Measurements from ENCODE around the gene RCSD1. TPM values are rescaled to one million over a fixed set of nuclear protein-coding genes. Genes with fewer than 3 reads are reported as not detected.

RCSD1 gene
- total and polyA plus RNA-seq, 10 of the 15 experiments (the other 5 are each of a cell fraction or from before 2014, with no cell fraction given) = 11.4 to 78.3 (median 71.6) TPM

DNA sequence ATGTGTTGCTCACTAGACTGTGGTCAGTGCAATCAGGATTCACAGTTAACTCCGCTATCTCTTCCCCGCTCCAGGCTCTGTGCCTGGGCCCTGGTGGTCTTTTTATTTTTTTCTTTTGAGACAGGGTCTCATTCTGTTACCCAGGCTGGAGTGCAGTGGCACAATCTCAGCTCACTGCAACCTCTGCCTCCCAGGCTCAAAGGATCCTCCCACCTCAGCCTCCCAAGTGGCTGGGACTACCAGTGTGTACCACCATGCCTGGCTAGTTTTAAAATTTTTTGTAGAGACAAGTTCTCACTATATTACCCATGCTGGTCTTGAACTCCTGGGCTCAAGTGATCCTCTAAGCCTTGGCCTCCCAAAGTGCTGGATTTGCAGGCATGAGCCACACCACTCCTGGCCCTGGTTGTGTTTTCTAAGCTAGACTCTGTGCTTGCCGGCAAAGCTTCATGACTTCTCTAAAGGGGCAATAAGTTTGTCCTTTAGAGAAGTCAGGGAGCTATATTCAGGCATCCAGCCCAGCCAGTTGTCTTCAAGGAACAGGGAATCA, 1.4 kb downstream of the RCSD1 start:
- no peaks in the 10 kb centered on the region for H3K9me3 ChIP-seq (replicated peaks; ENCODE audit: control insufficient read depth, insufficient read depth, low read length)
- peaks cover 80% of the 10 kb centered on the region for H3K79me2 ChIP-seq (ENCODE audit: control insufficient read depth, insufficient read depth, low read length)
- WGBS (ENCODE audit: insufficient coverage, insufficient replicate concordance, low lambda C conversion rate, missing lambda C conversion rate) = 0% methylated on average over 3 of the region's 3 CpGs
- DNase-seq (ENCODE audit: low read depth, low spot score) (no peak), FAIRE-seq (no peak), ATAC-seq (peak; percentile 1; the same call in 2 of the 3 replicates)
- ChIA-PET RAD21 (ENCODE audit: unreplicated experiment) (interaction anchor here (1.0 to 13.0 kb wide), 13 partner anchors 15 to 122 kb away, joined by 3 to 159 read pairs (median 6); partner anchors contain the start of gene CREG1), SMC1A (ENCODE audit: uncharacterized antibody, unreplicated experiment) (interaction anchor here (0.8 to 12.4 kb wide), 15 partner anchors 10 to 125 kb away, joined by 3 to 170 read pairs (median 4); no protein-coding TSS in a partner anchor), CTCF (interaction anchor here (0.6 to 9.4 kb wide), 9 partner anchors 14 to 84 kb away, joined by 3 to 129 read pairs (median 5); no protein-coding TSS in a partner anchor), POLR2A (interaction anchor here (0.9 to 8.1 kb wide), 9 partner anchors 15 to 302 kb away, joined by 3 to 84 read pairs (median 6); no protein-coding TSS in a partner anchor)
- BruUV-seq (replicated peaks) = no TSS peak
- TF ChIP-seq RUNX3 (IDR thresholded peaks at IDR 0.05; ENCODE audit: low read length) (peak; percentile 74; the same call in 1 of the 2 replicates), EED (IDR thresholded peaks at IDR 0.05; ENCODE audit: low read depth) (peak; percentile 4; the same call in 1 of the 2 replicates), YY1 (IDR thresholded peaks at IDR 0.05; ENCODE audit: low read depth, low read length) (no peak), ZNF384 (IDR thresholded peaks at IDR 0.05; ENCODE audit: borderline replicate concordance, low read depth, low read length) (no peak), TCF3 (IDR thresholded peaks at IDR 0.05; ENCODE audit: borderline replicate concordance, insufficient read depth, low read depth, low read length) (no peak), CHD2 (IDR thresholded peaks at IDR 0.05; ENCODE audit: borderline replicate concordance, low read depth, low read length) (no peak), GATAD2B (conservative IDR thresholded peaks at IDR 0.05; ENCODE audit: low read depth) (no peak), NR2F1 (conservative IDR thresholded peaks at IDR 0.05) (no peak)
- TF ChIP-seq, protein P1, sequence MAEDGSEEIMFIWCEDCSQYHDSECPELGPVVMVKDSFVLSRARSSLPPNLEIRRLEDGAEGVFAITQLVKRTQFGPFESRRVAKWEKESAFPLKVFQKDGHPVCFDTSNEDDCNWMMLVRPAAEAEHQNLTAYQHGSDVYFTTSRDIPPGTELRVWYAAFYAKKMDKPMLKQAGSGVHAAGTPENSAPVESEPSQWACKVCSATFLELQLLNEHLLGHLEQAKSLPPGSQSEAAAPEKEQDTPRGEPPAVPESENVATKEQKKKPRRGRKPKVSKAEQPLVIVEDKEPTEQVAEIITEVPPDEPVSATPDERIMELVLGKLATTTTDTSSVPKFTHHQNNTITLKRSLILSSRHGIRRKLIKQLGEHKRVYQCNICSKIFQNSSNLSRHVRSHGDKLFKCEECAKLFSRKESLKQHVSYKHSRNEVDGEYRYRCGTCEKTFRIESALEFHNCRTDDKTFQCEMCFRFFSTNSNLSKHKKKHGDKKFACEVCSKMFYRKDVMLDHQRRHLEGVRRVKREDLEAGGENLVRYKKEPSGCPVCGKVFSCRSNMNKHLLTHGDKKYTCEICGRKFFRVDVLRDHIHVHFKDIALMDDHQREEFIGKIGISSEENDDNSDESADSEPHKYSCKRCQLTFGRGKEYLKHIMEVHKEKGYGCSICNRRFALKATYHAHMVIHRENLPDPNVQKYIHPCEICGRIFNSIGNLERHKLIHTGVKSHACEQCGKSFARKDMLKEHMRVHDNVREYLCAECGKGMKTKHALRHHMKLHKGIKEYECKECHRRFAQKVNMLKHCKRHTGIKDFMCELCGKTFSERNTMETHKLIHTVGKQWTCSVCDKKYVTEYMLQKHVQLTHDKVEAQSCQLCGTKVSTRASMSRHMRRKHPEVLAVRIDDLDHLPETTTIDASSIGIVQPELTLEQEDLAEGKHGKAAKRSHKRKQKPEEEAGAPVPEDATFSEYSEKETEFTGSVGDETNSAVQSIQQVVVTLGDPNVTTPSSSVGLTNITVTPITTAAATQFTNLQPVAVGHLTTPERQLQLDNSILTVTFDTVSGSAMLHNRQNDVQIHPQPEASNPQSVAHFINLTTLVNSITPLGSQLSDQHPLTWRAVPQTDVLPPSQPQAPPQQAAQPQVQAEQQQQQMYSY (CRISPR knock-in tag; IDR thresholded peaks at IDR 0.05) = no peak
- peak overlapping the region; percentile 94 for H3K27ac ChIP-seq (ENCODE audit: control insufficient read depth, insufficient read depth)
- peak overlapping the region; percentile 79 for H3K4me3 ChIP-seq
- no peaks in the 10 kb centered on the region for H3K27me3 ChIP-seq (replicated peaks in 1 of 2; ENCODE audit: control insufficient read depth in 2 of 2, insufficient read depth in 2 of 2, low read length in 1 of 2)
- peaks cover 0 to 3% of the 10 kb centered on the region in 2 experiments; a peak in 1 of 4 replicates for H3K36me3 ChIP-seq (ENCODE audit: control insufficient read depth in 2 of 2, insufficient read depth in 2 of 2, low read length in 1 of 2)
- no peaks in the 10 kb centered on the region for H4K20me1 ChIP-seq (ENCODE audit: control insufficient read depth, insufficient read depth)
- no peak overlapping the region for H2AFZ ChIP-seq (ENCODE audit: control insufficient read depth, low read depth, low read length)
- peak overlapping the region; percentile 80 for H3K4me2 ChIP-seq (ENCODE audit: control insufficient read depth, insufficient read depth)
- peak overlapping the region; percentile 92 for H3K9ac ChIP-seq (ENCODE audit: control insufficient read depth, insufficient read depth, low read length)
- peaks cover 45% of the 10 kb centered on the region for H3K4me1 ChIP-seq (ENCODE audit: control insufficient read depth, insufficient read depth, low read length)
- in situ Hi-C loops (cut with MboI) (no loop called here), intact Hi-C loops (cut with micrococcal nuclease; ENCODE audit: unreplicated experiment) (loop anchor here (1.0 to 10.0 kb wide), 2 partner anchors 31 to 77 kb away; partner anchors contain the start of gene CREG1)

All from GM12878 (cell line).